IMR-90 (cell line): ENCODE data around the gene SKIC8. TPM values are rescaled to one million over a fixed set of nuclear protein-coding genes. Genes with fewer than 3 reads are reported as not detected.

Experiments
- ATAC-seq: fragments of 200-7000 bp; cut with Tn5 transposase; 2 replicates; pipeline ENCODE4 v1.9.1; 2020; ENCODE audit warnings: low read depth, mild to moderate bottlenecking, moderate library complexity
- BruUV-seq: library from RNA; stranded (reverse); fragments of 400-500 nt; replicated peaks from 2 replicates; lab custom pipeline; 2021; lab: Mats Ljungman, UMichigan
- CTCF ChIA-PET: fragments of 300-600 bp; formaldehyde crosslinking; extraction: SDS; loops from one replicate; lab custom pipeline; 2021; ENCODE audit warnings: antibody characterized with exemption; lab: Yijun Ruan, JAX
- POLR2A ChIA-PET: fragments of 300-600 bp; sonication (Branson Sonifier 250); formaldehyde crosslinking; loops from one replicate; lab custom pipeline; 2022; ENCODE audit warnings: antibody characterized with exemption; ENCODE audit not compliant: unreplicated experiment; lab: Charles Lee
- DNase-seq: peaks from one replicate; pipeline ENCODE4 v3.0.0; 2013
- H2AFZ ChIP-seq: replicated peaks from 2 replicates; pipeline ENCODE3; 2013; ENCODE audit warnings: low read length, mild to moderate bottlenecking; ENCODE audit not compliant: poor library complexity
- H2AK5ac ChIP-seq: 2 replicates; pipeline ENCODE4 v1.6.1; 2013; ENCODE audit warnings: low read depth, low read length, inconsistent platforms
- H2AK9ac ChIP-seq: replicated peaks from 2 replicates; pipeline ENCODE3; 2013; ENCODE audit warnings: mild to moderate bottlenecking, low read depth, low read length, moderate library complexity; ENCODE audit not compliant: poor library complexity
- H2BK120ac ChIP-seq: 2 replicates; pipeline ENCODE4 v1.6.1; 2013; ENCODE audit warnings: low read depth, low read length, inconsistent platforms
- H2BK15ac ChIP-seq: 3 replicates; pipeline ENCODE4 v1.6.1; 2013; ENCODE audit warnings: low read depth, low read length, inconsistent platforms
- H2BK20ac ChIP-seq: 2 replicates; pipeline ENCODE4 v1.6.1; 2013; ENCODE audit warnings: low read depth, mild to moderate bottlenecking, inconsistent platforms, low read length, moderate library complexity
- H2BK5ac ChIP-seq: 2 replicates; pipeline ENCODE4 v1.6.1; 2013; ENCODE audit warnings: mild to moderate bottlenecking, low read depth, low read length, inconsistent platforms; ENCODE audit not compliant: poor library complexity, severe bottlenecking
- H3K14ac ChIP-seq: replicated peaks from 2 replicates; pipeline ENCODE4 v1.6.1; 2013; ENCODE audit warnings: low read depth, low read length, inconsistent platforms
- H3K18ac ChIP-seq: 2 replicates; pipeline ENCODE4 v1.6.1; 2013; ENCODE audit warnings: low read depth, low read length, control low read depth
- H3K23ac ChIP-seq: 2 replicates; pipeline ENCODE4 v1.6.1; 2013; ENCODE audit warnings: low read depth, low read length, inconsistent platforms
- H3K27ac ChIP-seq: 2 replicates; pipeline ENCODE4 v1.5.1; 2013; ENCODE audit warnings: mild to moderate bottlenecking, control low read depth, low read length; ENCODE audit not compliant: insufficient read depth
- H3K27me3 ChIP-seq: 2 replicates; pipeline ENCODE4 v1.6.1; 2013; ENCODE audit warnings: low read length; ENCODE audit not compliant: control insufficient read depth, insufficient read depth
- H3K36me3 ChIP-seq: 2 replicates; pipeline ENCODE4 v1.6.1; 2013; ENCODE audit warnings: low read length, mixed read lengths; ENCODE audit not compliant: control insufficient read depth, insufficient read depth
- H3K4ac ChIP-seq: 2 replicates; pipeline ENCODE4 v1.6.1; 2013; ENCODE audit warnings: low read depth, low read length, inconsistent platforms
- H3K4me1 ChIP-seq: 2 replicates; pipeline ENCODE4 v1.6.1; 2013; ENCODE audit warnings: low read length, mixed read lengths; ENCODE audit not compliant: control insufficient read depth, insufficient read depth
- H3K4me2 ChIP-seq: 2 replicates; pipeline ENCODE4 v1.6.1; 2013; ENCODE audit warnings: low read depth, mild to moderate bottlenecking, control low read depth, low read length, moderate library complexity
- H3K4me3 ChIP-seq: 2 replicates; pipeline ENCODE4 v1.5.1; 2013; ENCODE audit warnings: low read depth, mild to moderate bottlenecking, control low read depth, low read length, moderate library complexity; ENCODE audit not compliant: insufficient read depth
- H3K56ac ChIP-seq: 2 replicates; pipeline ENCODE4 v1.6.1; 2013; ENCODE audit warnings: low read length, inconsistent platforms; ENCODE audit not compliant: insufficient read depth; ENCODE audit errors: extremely low read depth
- H3K79me1 ChIP-seq, 2 experiments: 2 replicates each; pipeline ENCODE4 v1.6.1; 2013; ENCODE audit warnings: low read length in 2 of 2, inconsistent platforms in 1 of 2, low read depth in 1 of 2
- H3K9ac ChIP-seq: 2 replicates; pipeline ENCODE4 v1.6.1; 2013; ENCODE audit warnings: low read depth, low read length, control low read depth
- H3K9me1 ChIP-seq: 2 replicates; pipeline ENCODE4 v1.6.1; 2013; ENCODE audit warnings: low read length, inconsistent platforms; ENCODE audit not compliant: insufficient read depth
- H3K9me3 ChIP-seq: 2 replicates; pipeline ENCODE4 v1.6.1; 2013; ENCODE audit warnings: low read length; ENCODE audit not compliant: control insufficient read depth, insufficient read depth
- H4K20me1 ChIP-seq: 2 replicates; pipeline ENCODE4 v1.6.1; 2013; ENCODE audit warnings: low read length, inconsistent platforms; ENCODE audit not compliant: insufficient read depth
- H4K5ac ChIP-seq: 2 replicates; pipeline ENCODE4 v1.6.1; 2013; ENCODE audit warnings: mild to moderate bottlenecking, low read depth, low read length, control low read depth
- H4K8ac ChIP-seq, 2 experiments: 2 replicates each; pipeline ENCODE4 v1.6.1; 2013; ENCODE audit warnings: low read depth in 2 of 2, low read length in 2 of 2, control low read depth in 1 of 2, inconsistent platforms in 1 of 2
- H4K91ac ChIP-seq: 2 replicates; pipeline ENCODE4 v1.6.1; 2013; ENCODE audit warnings: low read depth, low read length, inconsistent platforms; ENCODE audit not compliant: insufficient read depth
- BHLHE40 ChIP-seq: fragments of 150-350 bp; IDR thresholded peaks from 2 replicates; pipeline ENCODE4 v1.6.1; 2016; ENCODE audit warnings: mild to moderate bottlenecking, low read depth, low read length
- POLR2A ChIP-seq: IDR thresholded peaks from 2 replicates; pipeline ENCODE4 v1.6.1; 2012; ENCODE audit warnings: mild to moderate bottlenecking, low read depth, low read length
- RAD21 ChIP-seq: IDR thresholded peaks from 2 replicates; pipeline ENCODE4 v1.6.1; 2012; ENCODE audit warnings: low read length, improper control_type of control experiment
- RCOR1 ChIP-seq: IDR thresholded peaks from 2 replicates; pipeline ENCODE4 v1.6.1; 2012; ENCODE audit warnings: mild to moderate bottlenecking, low read length, improper control_type of control experiment; ENCODE audit not compliant: insufficient replicate concordance
- RFX5 ChIP-seq: IDR thresholded peaks from 2 replicates; pipeline ENCODE4 v1.8.0; 2012; ENCODE audit warnings: low read depth, mild to moderate bottlenecking, low read length, moderate library complexity
- SMC3 ChIP-seq: fragments of 150-350 bp; IDR thresholded peaks from 2 replicates; pipeline ENCODE4 v1.6.1; 2016; ENCODE audit warnings: low read depth, mild to moderate bottlenecking, antibody characterized with exemption, low read length, moderate library complexity
- WGBS, 2 experiments: methylation state at CpG; one replicate each; pipeline versions ENCODE4 v1.1.5 to v1.1.7; 2013; ENCODE audit warnings: missing lambda C conversion rate in 2 of 2; ENCODE audit not compliant: insufficient read length in 1 of 2; ENCODE audit errors: extremely low coverage in 2 of 2; 5-methylcytosine and 5-hydroxymethylcytosine counted together
- dilution Hi-C: fragments of 300-500 bp; cut with HindIII; formaldehyde crosslinking; loops from one replicate; pipeline ENCODE4 v1.14.3; 2018; ENCODE audit warnings: low sequenced_read_pairs; ENCODE audit not compliant: unreplicated experiment
- in situ Hi-C: fragments of 300-500 bp; cut with MboI; formaldehyde crosslinking; loops from 3 replicates; pipeline ENCODE4 v1.14.3; 2019; ENCODE audit warnings: low sequenced_read_pairs, inconsistent platforms, mixed read lengths
- intact Hi-C: fragments of 100-400 bp; cut with micrococcal nuclease; formaldehyde crosslinking; loops from 2 replicates; pipeline ENCODE4 v1.10.0; 2022
- polyA plus RNA-seq, 3 experiments: library from polyadenylated mRNA; depleted of rRNA; stranded (reverse); fragments of >200 nt; gene quantifications; 2 replicates each; pipeline ENCODE4 v1.2.3, GENCODE V29; 2012; ENCODE audit warnings: low replicate concordance in 1 of 3
- total RNA-seq: library from RNA; depleted of rRNA; stranded (reverse); fragments of >200 nt; gene quantifications from 2 replicates; pipeline ENCODE4 v1.2.3, GENCODE V29; 2012
- TF ChIP-seq, protein P1 (sequence below): conservative IDR thresholded peaks from 2 replicates; pipeline ENCODE4 v1.5.1; 2012; ENCODE audit warnings: mild to moderate bottlenecking, low read depth, low read length, improper control_type of control experiment
- TF ChIP-seq, protein P2 (sequence below): fragments of 150-350 bp; IDR thresholded peaks from 2 replicates; pipeline ENCODE4 v1.6.1; 2016; ENCODE audit warnings: low read depth, mild to moderate bottlenecking, low read length, moderate library complexity, borderline replicate concordance

Gene SKIC8
- total and polyA plus RNA-seq, 2 of the 4 experiments (the other 2 are of a cell fraction) = 72.2 to 124 TPM

DNA sequence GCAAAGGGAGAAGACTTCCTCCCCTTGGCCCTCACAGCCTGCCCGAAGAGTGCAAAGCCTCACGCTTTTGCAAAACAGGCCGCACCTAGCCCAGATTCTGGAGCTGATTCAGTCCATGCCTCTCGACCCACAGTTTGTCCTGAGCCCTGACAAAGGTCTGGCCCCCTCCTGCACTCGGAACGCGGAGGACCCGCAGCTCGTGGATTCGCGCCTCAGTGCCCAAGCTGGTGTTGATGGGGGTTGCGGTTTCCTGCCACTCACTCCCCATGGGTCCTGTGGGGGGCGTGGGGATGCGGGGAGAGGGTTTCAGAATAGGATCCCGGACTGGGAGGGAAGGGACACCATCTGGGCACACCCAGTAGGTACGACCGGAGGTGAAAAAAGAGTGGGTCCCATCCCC, 40.1 kb upstream of the SKIC8 start:
- H2BK5ac ChIP-seq = no peak overlapping the region
- H3K56ac ChIP-seq = no peak overlapping the region
- H4K8ac ChIP-seq = no peak overlapping the region
- no peaks in the 10 kb centered on the region for H3K79me1 ChIP-seq
- H2AFZ ChIP-seq = no peak overlapping the region
- POLR2A ChIA-PET = no interaction called here
- no peaks in the 10 kb centered on the region for H3K9me3 ChIP-seq
- H3K4ac ChIP-seq = no peak overlapping the region
- H3K4me1 ChIP-seq = peaks cover 1% of the 10 kb centered on the region; the same call in 1 of the 2 replicates
- H3K27ac ChIP-seq = no peak overlapping the region
- no peak overlapping the region for H2AK9ac ChIP-seq
- no peak overlapping the region for H3K23ac ChIP-seq
- no peak overlapping the region for H2BK20ac ChIP-seq
- peaks cover 70% of the 10 kb centered on the region for H3K27me3 ChIP-seq
- dilution Hi-C loops (no loop called here), in situ Hi-C loops (no loop called here), intact Hi-C loops (no loop called here)
- WGBS, 2 experiments = no CpG with 5 or more reads among the region's 17 CpGs
- no peak overlapping the region for H3K14ac ChIP-seq
- DNase-seq (no peak), ATAC-seq (no peak)
- no peak overlapping the region for H2BK15ac ChIP-seq
- no peak overlapping the region for H2AK5ac ChIP-seq
- H3K9me1 ChIP-seq = no peaks in the 10 kb centered on the region
- no peak overlapping the region for H3K9ac ChIP-seq
- CTCF ChIA-PET = no interaction called here
- H4K91ac ChIP-seq = no peak overlapping the region
- H2BK120ac ChIP-seq = no peak overlapping the region
- H4K20me1 ChIP-seq = no peaks in the 10 kb centered on the region
- no peak overlapping the region for H4K5ac ChIP-seq
- no peaks in the 10 kb centered on the region for H3K36me3 ChIP-seq
- no peak overlapping the region for H3K18ac ChIP-seq
- H3K4me2 ChIP-seq = no peak overlapping the region
- TF ChIP-seq RAD21 (no peak), RCOR1 (no peak), RFX5 (no peak), SMC3 (no peak), POLR2A (no peak), BHLHE40 (no peak)
- TF ChIP-seq, protein P1, sequence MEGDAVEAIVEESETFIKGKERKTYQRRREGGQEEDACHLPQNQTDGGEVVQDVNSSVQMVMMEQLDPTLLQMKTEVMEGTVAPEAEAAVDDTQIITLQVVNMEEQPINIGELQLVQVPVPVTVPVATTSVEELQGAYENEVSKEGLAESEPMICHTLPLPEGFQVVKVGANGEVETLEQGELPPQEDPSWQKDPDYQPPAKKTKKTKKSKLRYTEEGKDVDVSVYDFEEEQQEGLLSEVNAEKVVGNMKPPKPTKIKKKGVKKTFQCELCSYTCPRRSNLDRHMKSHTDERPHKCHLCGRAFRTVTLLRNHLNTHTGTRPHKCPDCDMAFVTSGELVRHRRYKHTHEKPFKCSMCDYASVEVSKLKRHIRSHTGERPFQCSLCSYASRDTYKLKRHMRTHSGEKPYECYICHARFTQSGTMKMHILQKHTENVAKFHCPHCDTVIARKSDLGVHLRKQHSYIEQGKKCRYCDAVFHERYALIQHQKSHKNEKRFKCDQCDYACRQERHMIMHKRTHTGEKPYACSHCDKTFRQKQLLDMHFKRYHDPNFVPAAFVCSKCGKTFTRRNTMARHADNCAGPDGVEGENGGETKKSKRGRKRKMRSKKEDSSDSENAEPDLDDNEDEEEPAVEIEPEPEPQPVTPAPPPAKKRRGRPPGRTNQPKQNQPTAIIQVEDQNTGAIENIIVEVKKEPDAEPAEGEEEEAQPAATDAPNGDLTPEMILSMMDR = no peak
- TF ChIP-seq, protein P2, sequence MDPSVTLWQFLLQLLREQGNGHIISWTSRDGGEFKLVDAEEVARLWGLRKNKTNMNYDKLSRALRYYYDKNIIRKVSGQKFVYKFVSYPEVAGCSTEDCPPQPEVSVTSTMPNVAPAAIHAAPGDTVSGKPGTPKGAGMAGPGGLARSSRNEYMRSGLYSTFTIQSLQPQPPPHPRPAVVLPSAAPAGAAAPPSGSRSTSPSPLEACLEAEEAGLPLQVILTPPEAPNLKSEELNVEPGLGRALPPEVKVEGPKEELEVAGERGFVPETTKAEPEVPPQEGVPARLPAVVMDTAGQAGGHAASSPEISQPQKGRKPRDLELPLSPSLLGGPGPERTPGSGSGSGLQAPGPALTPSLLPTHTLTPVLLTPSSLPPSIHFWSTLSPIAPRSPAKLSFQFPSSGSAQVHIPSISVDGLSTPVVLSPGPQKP = no peak
- BruUV-seq = no TSS peak
- no peak overlapping the region for H3K4me3 ChIP-seq
